H9 (cell line): Measurements from ENCODE around the gene FMO3. TPM values are rescaled to one million over a fixed set of nuclear protein-coding genes. Genes with fewer than 3 reads are reported as not detected.

Experiments
- DNase-seq: peaks from one replicate; pipeline ENCODE4 v3.0.0-alpha.2; 2017
- H2AFZ ChIP-seq: one replicate; pipeline ENCODE4 v1.6.1; 2013; ENCODE audit warnings: mild to moderate bottlenecking, low read length, control low read depth, moderate library complexity
- H2AK5ac ChIP-seq: 2 replicates; pipeline ENCODE4 v1.6.1; 2013; ENCODE audit warnings: low read length, control low read depth, mixed read lengths; ENCODE audit not compliant: insufficient read length
- H2BK120ac ChIP-seq: one replicate; pipeline ENCODE4 v1.6.1; 2013; ENCODE audit warnings: low read depth, mild to moderate bottlenecking, low read length, control low read depth, inconsistent platforms; ENCODE audit not compliant: poor library complexity, severe bottlenecking
- H2BK12ac ChIP-seq: 2 replicates; pipeline ENCODE4 v1.6.1; 2013; ENCODE audit warnings: low read length, control low read depth, mixed read lengths, low read depth; ENCODE audit not compliant: insufficient read length
- H2BK15ac ChIP-seq: 2 replicates; pipeline ENCODE4 v1.6.1; 2013; ENCODE audit warnings: low read depth, low read length, control low read depth
- H2BK20ac ChIP-seq: one replicate; pipeline ENCODE4 v1.6.1; 2013; ENCODE audit warnings: low read depth, mild to moderate bottlenecking, low read length, control low read depth, inconsistent platforms; ENCODE audit not compliant: poor library complexity, severe bottlenecking
- H2BK5ac ChIP-seq: 2 replicates; pipeline ENCODE4 v1.6.1; 2013; ENCODE audit warnings: low read length, control low read depth, mixed read lengths; ENCODE audit not compliant: insufficient read length
- H3K14ac ChIP-seq: 2 replicates; pipeline ENCODE4 v1.6.1; 2013; ENCODE audit warnings: low read length, control low read depth; ENCODE audit not compliant: insufficient read depth
- H3K18ac ChIP-seq: 2 replicates; pipeline ENCODE4 v1.6.1; 2013; ENCODE audit warnings: low read depth, mild to moderate bottlenecking, mixed read lengths, low read length, control low read depth; ENCODE audit not compliant: insufficient read length
- H3K23ac ChIP-seq: 2 replicates; pipeline ENCODE4 v1.6.1; 2013; ENCODE audit warnings: low read length, control low read depth, mixed read lengths, low read depth; ENCODE audit not compliant: insufficient read length
- H3K23me2 ChIP-seq: 2 replicates; pipeline ENCODE4 v1.6.1; 2013; ENCODE audit warnings: low read depth, mild to moderate bottlenecking, mixed read lengths, low read length, control low read depth; ENCODE audit not compliant: insufficient read length, poor library complexity, severe bottlenecking
- H3K27ac ChIP-seq: 2 replicates; pipeline ENCODE4 v1.5.1; 2013; ENCODE audit warnings: low read length, control low read depth, mixed read lengths, low read depth; ENCODE audit not compliant: insufficient read length
- H3K27me3 ChIP-seq: 2 replicates; pipeline ENCODE4 v1.6.1; 2013; ENCODE audit warnings: low read length, control low read depth, inconsistent platforms; ENCODE audit not compliant: insufficient read depth
- H3K4ac ChIP-seq: 2 replicates; pipeline ENCODE4 v1.6.1; 2013; ENCODE audit warnings: low read depth, mild to moderate bottlenecking, control low read depth, inconsistent platforms, low read length, moderate library complexity
- H3K4me1 ChIP-seq: 2 replicates; pipeline ENCODE4 v1.6.1; 2013; ENCODE audit warnings: low read length, control low read depth, inconsistent platforms; ENCODE audit not compliant: insufficient read depth
- H3K4me2 ChIP-seq: 2 replicates; pipeline ENCODE4 v1.6.1; 2013; ENCODE audit warnings: low read length, control low read depth, mixed read lengths; ENCODE audit not compliant: insufficient read length, insufficient read depth
- H3K56ac ChIP-seq: 2 replicates; pipeline ENCODE4 v1.6.1; 2013; ENCODE audit warnings: low read depth, mild to moderate bottlenecking, mixed read lengths, low read length, control low read depth; ENCODE audit not compliant: insufficient read length
- H3K79me1 ChIP-seq: 2 replicates; pipeline ENCODE4 v1.6.1; 2013; ENCODE audit warnings: low read depth, mild to moderate bottlenecking, moderate library complexity, low read length, control low read depth, inconsistent platforms; ENCODE audit not compliant: insufficient read depth, poor library complexity, severe bottlenecking
- H3K79me2 ChIP-seq: 2 replicates; pipeline ENCODE4 v1.6.1; 2013; ENCODE audit warnings: low read length, control low read depth, inconsistent platforms; ENCODE audit not compliant: insufficient read depth
- H3K9ac ChIP-seq: 2 replicates; pipeline ENCODE4 v1.6.1; 2013; ENCODE audit warnings: low read length, control low read depth, mixed read lengths; ENCODE audit not compliant: insufficient read length; ENCODE audit errors: extremely low read depth
- H3K9me3 ChIP-seq: one replicate; pipeline ENCODE4 v1.6.1; 2013; ENCODE audit warnings: low read depth, low read length, inconsistent platforms; ENCODE audit not compliant: control insufficient read depth
- H3T11ph ChIP-seq: one replicate; pipeline ENCODE4 v1.6.1; 2013; ENCODE audit warnings: mild to moderate bottlenecking, low read length, control low read depth, inconsistent platforms
- H4K20me1 ChIP-seq: one replicate; pipeline ENCODE4 v1.6.1; 2013; ENCODE audit not compliant: control insufficient read depth, insufficient read length, insufficient read depth
- H4K5ac ChIP-seq: 2 replicates; pipeline ENCODE4 v1.6.1; 2013; ENCODE audit warnings: low read depth, mild to moderate bottlenecking, mixed read lengths, low read length, control low read depth; ENCODE audit not compliant: insufficient read length
- H4K8ac ChIP-seq: replicated peaks from 2 replicates; pipeline ENCODE4 v1.6.1; 2013; ENCODE audit warnings: low read length, control low read depth, mixed read lengths, low read depth; ENCODE audit not compliant: insufficient read length
- H4K91ac ChIP-seq: 2 replicates; pipeline ENCODE4 v1.6.1; 2013; ENCODE audit warnings: low read depth, mild to moderate bottlenecking, moderate library complexity, mixed read lengths, low read length, control low read depth; ENCODE audit not compliant: insufficient read length
- H3K27ac Mint-ChIP-seq, 3 experiments: 2 replicates in 2 of 3; 3 replicates in 1 of 3; pipeline ENCODE4 v1.8.0; 2020 to 2021; ENCODE audit warnings: mixed read lengths in 3 of 3, mild to moderate bottlenecking in 1 of 3, moderate library complexity in 1 of 3
- H3K27me3 Mint-ChIP-seq: 2 replicates; pipeline ENCODE4 v1.8.0; 2021; ENCODE audit warnings: low read depth, mild to moderate bottlenecking, moderate library complexity, mixed read lengths
- H3K36me3 Mint-ChIP-seq, 3 experiments: 2 replicates in 2 of 3; 3 replicates in 1 of 3; pipeline ENCODE4 v1.8.0; 2020 to 2021; ENCODE audit warnings: low read depth in 3 of 3, mixed read lengths in 3 of 3; ENCODE audit not compliant: insufficient read depth in 1 of 3
- H3K4me1 Mint-ChIP-seq, 2 experiments: 2 replicates each; pipeline ENCODE4 v1.8.0; 2020; ENCODE audit warnings: mixed read lengths in 2 of 2
- H3K4me3 Mint-ChIP-seq, 2 experiments: 2 replicates in 1 of 2; 3 replicates in 1 of 2; pipeline ENCODE4 v1.8.0; 2020 to 2021; ENCODE audit warnings: mild to moderate bottlenecking in 2 of 2, mixed read lengths in 2 of 2, moderate library complexity in 1 of 2
- H3K9me3 Mint-ChIP-seq, 2 experiments: 2 replicates in 1 of 2; 3 replicates in 1 of 2; pipeline ENCODE4 v1.8.0; 2020; ENCODE audit warnings: mild to moderate bottlenecking in 2 of 2, mixed read lengths in 2 of 2, moderate library complexity in 1 of 2
- CTCF ChIP-seq: fragments of 200-600 bp; sonication (generic); conservative IDR thresholded peaks from 3 replicates; pipeline ENCODE4 v1.8.0; 2021; ENCODE audit warnings: antibody characterized with exemption, mild to moderate bottlenecking
- WGBS: extraction: QIAGEN DNeasy Blood & Tissue Kit; methylation state at CpG from one replicate; pipeline ENCODE4 v1.1.7; 2013; ENCODE audit warnings: missing lambda C conversion rate, low lambda C conversion rate, mixed read lengths; ENCODE audit not compliant: insufficient read length; ENCODE audit errors: extremely low coverage; 5-methylcytosine and 5-hydroxymethylcytosine counted together
- total RNA-seq: library from RNA; stranded (reverse); gene quantifications from 2 replicates; pipeline ENCODE4 v1.2.1, GENCODE V29; 2021

FMO3 gene
- total RNA-seq, 1 experiment from 2014 or later = not detected

- DNase-seq = no peak
- Mint-ChIP-seq H3K27ac (no peak overlapping the region), H3K27me3 (no peaks in the 10 kb centered on the region), H3K36me3 (no peaks in the 10 kb centered on the region), H3K4me3 (no peak overlapping the region), H3K9me3 (no peaks in the 10 kb centered on the region), H3K4me1 (peaks cover 30 to 31% of the 10 kb centered on the region in 2 experiments)
- no CpG with 5 or more reads among the region's 5 CpGs for WGBS
- H3T11ph ChIP-seq = no peak overlapping the region
- no peak overlapping the region for H2BK5ac ChIP-seq
- no peaks in the 10 kb centered on the region for H3K79me1 ChIP-seq
- H3K23ac ChIP-seq = no peak overlapping the region
- no peaks in the 10 kb centered on the region for H3K9me3 ChIP-seq
- H3K79me2 ChIP-seq = no peaks in the 10 kb centered on the region
- H2BK120ac ChIP-seq = no peak overlapping the region
- no peak for TF ChIP-seq CTCF
- H2BK15ac ChIP-seq = no peak overlapping the region
- no peaks in the 10 kb centered on the region for H3K23me2 ChIP-seq
- no peak overlapping the region for H3K14ac ChIP-seq
- no peak overlapping the region for H3K9ac ChIP-seq
- no peaks in the 10 kb centered on the region for H3K27me3 ChIP-seq
- H4K8ac ChIP-seq = no peak overlapping the region
- no peak overlapping the region for H2BK12ac ChIP-seq
- H4K20me1 ChIP-seq = no peaks in the 10 kb centered on the region
- H3K4ac ChIP-seq = no peak overlapping the region
- no peak overlapping the region for H2BK20ac ChIP-seq
- no peak overlapping the region for H2AFZ ChIP-seq
- H3K4me1 ChIP-seq = no peaks in the 10 kb centered on the region; the same call in 1 of the 2 replicates
- no peak overlapping the region for H4K91ac ChIP-seq
- H3K18ac ChIP-seq = no peak overlapping the region
- no peak overlapping the region for H2AK5ac ChIP-seq
- H3K56ac ChIP-seq = no peak overlapping the region
- no peak overlapping the region for H3K27ac ChIP-seq
- no peak overlapping the region for H4K5ac ChIP-seq
- H3K4me2 ChIP-seq = no peak overlapping the region
Observed at GRCh38 chr1:171140401-171140800, 49.7 kb downstream of the FMO3 start.
